HT-29 (cell line): Measurements from ENCODE around the gene KPNA2. TPM values are rescaled to one million over a fixed set of nuclear protein-coding genes. Genes with fewer than 3 reads are reported as not detected.
"Not testable (repeated sequence)": the region's sequence is repeated elsewhere in the genome, so short reads cannot be mapped to it uniquely, and the experiment has no call there.

Experiments
- DNase-seq: peaks from one replicate; pipeline ENCODE4 v3.0.0-alpha.2; 2015; ENCODE audit warnings: low spot score
- total RNA-seq: library from RNA; depleted of rRNA; stranded (reverse); fragments of >200 nt; shearing (Covaris generic); gene quantifications from 2 replicates; pipeline ENCODE4 v1.2.3, GENCODE V29; 2014; rRNA removed

The KPNA2 gene
- total RNA-seq, result 148 and 150 TPM in 2 replicates

DNA sequence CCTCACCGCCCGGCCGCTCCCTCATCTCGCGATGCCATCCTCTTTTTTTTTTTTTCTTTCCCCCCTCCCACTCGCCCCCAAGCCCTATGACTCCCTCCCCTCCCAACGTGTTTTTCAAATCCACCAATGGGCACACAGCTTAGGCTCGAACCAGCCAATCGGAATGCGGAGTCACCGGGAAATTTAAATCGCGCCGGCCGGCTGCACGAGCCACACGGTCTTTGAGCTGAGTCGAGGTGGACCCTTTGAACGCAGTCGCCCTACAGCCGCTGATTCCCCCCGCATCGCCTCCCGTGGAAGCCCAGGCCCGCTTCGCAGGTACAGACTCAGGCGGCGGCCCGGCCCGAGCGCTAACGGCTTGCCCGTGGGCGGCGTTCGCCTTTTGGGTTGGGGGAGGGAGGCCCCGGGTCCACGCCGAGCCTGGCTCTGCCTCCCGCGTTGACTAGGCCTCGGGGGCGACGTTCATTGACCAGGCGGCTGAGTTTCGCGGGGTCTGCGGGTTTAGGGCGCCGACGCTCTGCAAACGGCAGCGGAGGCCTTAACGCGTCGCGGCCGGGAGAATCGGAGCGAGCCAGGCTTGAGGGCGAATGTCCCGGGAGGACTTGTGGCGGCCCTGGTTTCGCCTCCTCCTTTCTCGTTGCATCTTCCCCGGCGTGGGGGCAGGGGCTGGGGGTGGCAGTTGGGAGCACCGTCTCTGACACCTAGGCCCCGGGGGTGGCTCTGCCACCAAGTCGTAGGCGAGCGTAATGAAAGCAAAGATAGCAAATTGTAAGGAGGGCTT, at the start of gene KPNA2:
KPNA2 (plus strand) TSS at position 213 of the 781 bp plus-strand sequence. CDS start 1,398 bp downstream, outside the sequence.
- DNase-seq, result peak; percentile 99

DNA sequence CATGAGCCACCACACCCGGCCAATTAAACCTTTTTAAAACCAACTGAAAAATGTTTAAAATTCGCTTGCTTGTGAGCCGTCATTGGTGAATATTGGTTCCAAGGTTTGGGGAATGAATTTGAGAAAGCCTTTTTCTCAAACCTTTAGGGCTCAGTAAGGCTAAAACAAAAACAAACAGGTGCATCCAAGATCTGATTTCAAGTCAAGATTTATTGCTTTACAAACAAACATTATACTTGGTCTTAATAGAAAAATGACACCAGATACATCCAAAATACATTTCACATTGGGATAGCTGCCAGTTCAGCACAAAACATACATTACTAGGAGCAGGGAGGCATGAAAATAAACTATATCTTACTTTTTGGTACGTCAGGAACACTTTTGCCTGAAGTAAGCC, 44.6 kb upstream of the KPNA2 start:
- DNase-seq, result no peak

DNA sequence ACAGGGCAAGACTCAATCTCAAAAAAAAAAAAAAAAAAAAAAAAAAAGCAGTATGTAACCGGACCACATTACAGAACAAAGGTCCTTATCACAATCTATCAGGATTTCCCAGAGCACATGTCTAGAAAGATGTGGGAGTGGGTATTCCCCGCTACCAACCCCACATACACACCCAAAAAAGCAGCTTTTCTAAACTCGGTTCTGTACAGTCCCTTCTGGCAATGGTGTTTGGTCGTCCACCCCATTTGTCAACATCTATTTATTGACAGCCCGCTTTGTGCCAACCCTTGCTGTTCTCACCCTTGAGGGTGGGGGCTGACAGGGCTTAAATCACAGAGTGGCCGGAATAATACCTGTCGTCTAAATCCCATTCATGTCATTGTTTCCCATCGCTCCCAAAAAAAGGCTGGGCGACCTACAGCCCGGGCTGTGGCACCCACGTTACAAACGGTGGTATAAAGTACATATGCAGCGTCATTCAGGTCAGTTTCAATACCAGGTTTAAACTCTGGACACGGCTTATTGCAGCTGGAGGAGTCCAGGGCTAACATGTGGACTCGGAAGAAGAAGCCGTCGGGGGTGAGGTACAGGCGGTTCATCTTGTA, 42.9 kb upstream of the KPNA2 start:
- peak; percentile 78 for DNase-seq

- peak; percentile 91 for DNase-seq
These were observed 42.2 kb upstream of the KPNA2 start for GRCh38 chr17:67993153-67993997.

GRCh38 chr17:67993998-67994361, 41.6 kb upstream of the KPNA2 start:
- DNase-seq, result no peak

- DNase-seq, result peak; percentile 57
These were observed 40.5 kb upstream of the KPNA2 start for GRCh38 chr17:67994817-67995569.

GRCh38 chr17:67995570-67996263, 39.8 kb upstream of the KPNA2 start:
- peak; percentile 41 for DNase-seq

- not testable (repeated sequence) for DNase-seq
These were observed 39.0 kb upstream of the KPNA2 start, which contains the start of gene C17orf58 for GRCh38 chr17:67996301-67997171. TSS of gene C17orf58 (minus strand) at chr17:67996469. CDS start at chr17:67996198, 271 bp downstream.

DNA sequence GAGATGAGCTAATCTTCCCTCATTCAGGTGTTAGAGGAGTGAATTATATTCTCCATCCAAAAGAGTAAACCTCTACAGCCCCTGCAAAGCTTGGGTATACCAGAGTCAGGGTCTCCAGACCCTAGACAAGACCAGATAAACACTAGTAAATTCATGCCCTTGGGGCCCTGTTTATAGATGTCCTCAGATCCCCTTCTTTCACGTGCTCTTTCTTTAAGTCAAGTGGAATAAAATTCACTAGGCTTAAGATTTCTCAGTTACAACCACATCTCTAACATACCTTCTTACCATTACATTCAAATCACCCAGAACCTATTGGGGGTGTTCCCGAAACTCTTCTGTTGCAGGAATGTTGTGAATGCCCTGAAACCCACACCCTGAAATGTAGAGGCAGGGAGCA, 37.1 kb upstream of the KPNA2 start:
- DNase-seq, result no peak

GRCh38 chr17:67999291-67999911, 36.1 kb upstream of the KPNA2 start:
- peak; percentile 38 for DNase-seq

DNA sequence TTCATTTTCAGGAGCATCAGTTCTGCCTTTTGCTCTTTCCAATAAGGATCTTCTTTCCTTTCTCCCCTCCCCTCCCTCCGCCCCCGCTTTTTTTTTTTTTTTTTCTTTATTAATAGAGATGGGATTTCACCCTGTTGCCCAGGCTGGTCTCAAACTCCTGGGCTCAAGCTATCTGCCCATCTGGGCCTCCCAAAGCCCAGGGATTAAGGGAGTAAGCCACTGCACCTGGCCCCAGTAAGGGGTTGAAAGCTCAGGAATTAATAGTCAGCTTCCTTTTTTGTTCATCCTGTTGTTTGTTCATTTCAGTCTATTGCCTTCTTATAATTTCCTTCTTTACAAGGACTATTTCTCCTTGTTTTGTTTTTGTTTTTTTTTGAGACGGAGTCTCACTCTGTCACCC, 31.3 kb upstream of the KPNA2 start:
- no peak for DNase-seq

- no peak for DNase-seq
These were observed 28.7 kb upstream of the KPNA2 start for GRCh38 chr17:68006797-68007196.

- peak; percentile 63 for DNase-seq
These were observed 24.3 kb upstream of the KPNA2 start for GRCh38 chr17:68011199-68011665.

DNA sequence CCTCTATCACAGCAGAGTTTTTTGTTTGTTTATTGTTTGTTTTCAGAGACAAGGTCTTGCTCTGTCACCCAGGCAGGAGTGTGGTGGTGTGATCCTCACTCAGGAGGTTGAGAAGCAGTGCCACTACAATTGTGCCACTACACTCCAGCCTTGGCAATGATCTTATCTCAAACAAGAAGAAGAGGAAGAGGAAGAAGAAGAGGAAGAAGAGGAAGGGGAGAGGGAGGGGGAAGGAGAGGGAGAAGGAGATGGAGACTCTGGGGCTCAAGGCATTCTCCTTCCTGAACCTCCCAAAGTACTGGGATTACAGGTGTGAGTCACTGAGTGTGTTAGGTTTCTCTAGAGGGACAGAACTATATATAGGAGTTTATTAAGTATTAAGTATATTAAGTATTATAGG, 22.1 kb upstream of the KPNA2 start:
- no peak for DNase-seq

GRCh38 chr17:68015081-68015723, 20.3 kb upstream of the KPNA2 start:
- no peak for DNase-seq

DNA sequence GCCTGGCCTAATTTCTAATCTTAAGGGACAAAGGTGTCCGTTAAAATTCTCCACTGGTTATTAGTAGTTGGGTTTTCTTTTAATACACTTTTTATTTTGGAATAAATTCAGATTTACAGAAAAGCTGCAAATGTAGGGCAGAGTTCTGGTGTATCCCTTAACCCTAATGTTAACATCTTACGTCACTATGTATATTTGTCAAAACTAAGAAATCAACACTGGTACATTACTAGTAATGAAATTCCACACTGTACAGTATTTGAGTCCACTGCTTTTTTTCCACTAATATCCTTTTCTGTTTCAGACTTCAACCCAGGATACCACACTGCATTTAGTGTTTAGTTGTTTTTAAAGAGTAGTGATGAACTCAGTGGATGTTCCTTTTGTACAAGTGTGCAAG, 18.7 kb upstream of the KPNA2 start:
- no peak for DNase-seq

DNA sequence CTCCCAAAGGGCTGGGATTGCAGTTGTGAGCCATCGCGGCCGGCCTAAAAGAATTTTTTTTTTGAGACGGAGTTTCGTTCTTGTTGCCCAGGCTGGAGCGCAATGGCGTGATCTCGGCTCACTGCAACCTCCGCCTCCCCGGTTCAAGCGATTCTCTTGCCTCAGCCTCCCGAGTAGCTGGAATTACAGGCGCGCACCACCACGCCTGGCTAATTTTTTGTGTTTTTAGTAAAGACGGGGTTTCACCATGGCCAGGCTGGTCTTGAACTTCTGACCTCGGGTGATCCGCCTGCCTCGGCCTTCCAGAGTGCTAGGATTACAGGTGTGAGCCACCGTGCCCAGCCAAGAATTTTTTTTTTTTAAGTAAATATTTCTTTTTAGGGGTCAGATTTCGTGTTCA, 17.0 kb upstream of the KPNA2 start:
- DNase-seq, result not testable (repeated sequence)

DNA sequence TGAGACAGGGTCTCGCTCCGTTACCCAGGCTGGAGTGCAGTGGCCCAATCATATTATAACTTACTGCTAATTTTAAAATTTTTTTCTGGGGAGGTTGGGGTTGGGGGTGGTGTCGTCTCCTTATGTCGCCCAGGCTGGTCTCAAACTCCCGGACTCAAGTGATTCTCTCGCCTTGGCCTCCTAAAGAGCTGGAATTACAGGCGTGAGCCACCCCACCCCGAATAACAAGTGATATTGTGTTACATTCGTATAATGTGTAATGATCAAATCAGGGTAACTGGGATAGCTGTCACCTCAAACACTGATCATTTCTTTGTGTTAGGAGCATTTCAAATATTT, 16.2 kb upstream of the KPNA2 start:
- DNase-seq, result no peak
